Measurements from ENCODE around the gene MED13L.

MED13L gene

DNA sequence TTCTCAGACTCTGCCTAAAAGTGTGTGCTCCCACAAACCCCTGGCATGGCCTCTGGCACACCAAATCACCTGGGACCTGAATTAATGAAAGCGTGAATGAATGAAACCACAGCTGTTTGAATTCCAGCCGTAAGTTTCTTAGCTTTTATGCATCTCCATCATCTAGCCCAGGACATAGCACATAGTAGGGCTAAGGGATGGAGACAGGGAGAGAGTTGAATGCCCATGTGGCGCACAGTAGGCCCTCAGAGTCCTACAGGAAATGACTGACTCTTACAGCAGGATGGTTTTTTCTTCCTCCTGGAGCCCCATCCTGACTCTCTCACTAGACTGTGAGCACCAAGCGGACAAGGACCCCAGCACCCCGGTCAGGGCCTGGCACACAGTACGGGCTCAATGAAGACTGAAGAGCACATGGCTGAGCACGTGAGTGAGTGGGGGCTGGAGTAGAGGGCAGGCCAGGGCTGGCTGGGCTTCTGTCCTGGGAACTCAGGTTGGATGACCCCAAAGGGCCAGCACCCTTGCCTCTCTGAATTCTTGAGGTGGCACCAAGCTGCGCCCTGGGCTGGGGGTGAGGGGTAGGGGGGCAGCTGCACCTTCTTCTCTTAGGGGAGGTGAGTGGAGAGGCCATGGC is 351.3 kb downstream of the MED13L start:
- peaks cover 18% of the 10 kb centered on the region for H3K27me3 ChIP-seq (ENCODE audit: insufficient read depth, low read depth, severe bottlenecking)
- H3K9me3 ChIP-seq (ENCODE audit: severe bottlenecking), result peaks cover 12% of the 10 kb centered on the region
- no peaks in the 10 kb centered on the region for H3K36me3 ChIP-seq
- H3K27ac ChIP-seq, result no peak overlapping the region
- no peak for DNase-seq
- TF ChIP-seq, protein P1, sequence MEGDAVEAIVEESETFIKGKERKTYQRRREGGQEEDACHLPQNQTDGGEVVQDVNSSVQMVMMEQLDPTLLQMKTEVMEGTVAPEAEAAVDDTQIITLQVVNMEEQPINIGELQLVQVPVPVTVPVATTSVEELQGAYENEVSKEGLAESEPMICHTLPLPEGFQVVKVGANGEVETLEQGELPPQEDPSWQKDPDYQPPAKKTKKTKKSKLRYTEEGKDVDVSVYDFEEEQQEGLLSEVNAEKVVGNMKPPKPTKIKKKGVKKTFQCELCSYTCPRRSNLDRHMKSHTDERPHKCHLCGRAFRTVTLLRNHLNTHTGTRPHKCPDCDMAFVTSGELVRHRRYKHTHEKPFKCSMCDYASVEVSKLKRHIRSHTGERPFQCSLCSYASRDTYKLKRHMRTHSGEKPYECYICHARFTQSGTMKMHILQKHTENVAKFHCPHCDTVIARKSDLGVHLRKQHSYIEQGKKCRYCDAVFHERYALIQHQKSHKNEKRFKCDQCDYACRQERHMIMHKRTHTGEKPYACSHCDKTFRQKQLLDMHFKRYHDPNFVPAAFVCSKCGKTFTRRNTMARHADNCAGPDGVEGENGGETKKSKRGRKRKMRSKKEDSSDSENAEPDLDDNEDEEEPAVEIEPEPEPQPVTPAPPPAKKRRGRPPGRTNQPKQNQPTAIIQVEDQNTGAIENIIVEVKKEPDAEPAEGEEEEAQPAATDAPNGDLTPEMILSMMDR (IDR thresholded peaks at IDR 0.05; ENCODE audit: low read depth, low read length), result no peak
- H3K4me3 ChIP-seq (ENCODE audit: low read depth, low read length), result no peak overlapping the region

DNA sequence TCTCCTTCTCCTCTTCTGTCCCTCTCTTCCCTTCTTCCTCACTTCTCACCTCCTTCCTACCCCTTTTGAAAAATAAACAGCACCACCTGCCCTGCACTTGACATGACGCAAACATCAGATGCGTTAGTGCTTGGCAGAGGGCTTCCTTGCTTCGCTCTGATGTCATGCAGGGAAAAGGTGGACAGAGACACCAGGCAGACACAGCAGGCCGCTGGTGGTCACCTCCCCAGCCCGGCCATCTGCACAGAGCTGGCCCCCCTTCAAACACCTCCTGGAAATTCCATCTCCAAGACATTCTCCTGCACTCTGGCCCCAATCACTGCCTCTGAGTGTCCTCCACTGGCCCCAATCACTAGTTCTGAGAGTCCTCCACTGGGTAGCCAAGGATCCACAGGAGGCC is 353.6 kb downstream of the MED13L start:
- H3K27me3 ChIP-seq (ENCODE audit: insufficient read depth, low read depth, severe bottlenecking), result peaks cover 22% of the 10 kb centered on the region
- no peak overlapping the region for H3K27ac ChIP-seq
- no peaks in the 10 kb centered on the region for H3K36me3 ChIP-seq
- TF ChIP-seq, protein P1 (IDR thresholded peaks at IDR 0.05; ENCODE audit: low read depth, low read length), result no peak
- H3K9me3 ChIP-seq (ENCODE audit: severe bottlenecking), result peaks cover 12% of the 10 kb centered on the region
- H3K4me3 ChIP-seq (ENCODE audit: low read depth, low read length), result no peak overlapping the region
- DNase-seq, result no peak

DNA sequence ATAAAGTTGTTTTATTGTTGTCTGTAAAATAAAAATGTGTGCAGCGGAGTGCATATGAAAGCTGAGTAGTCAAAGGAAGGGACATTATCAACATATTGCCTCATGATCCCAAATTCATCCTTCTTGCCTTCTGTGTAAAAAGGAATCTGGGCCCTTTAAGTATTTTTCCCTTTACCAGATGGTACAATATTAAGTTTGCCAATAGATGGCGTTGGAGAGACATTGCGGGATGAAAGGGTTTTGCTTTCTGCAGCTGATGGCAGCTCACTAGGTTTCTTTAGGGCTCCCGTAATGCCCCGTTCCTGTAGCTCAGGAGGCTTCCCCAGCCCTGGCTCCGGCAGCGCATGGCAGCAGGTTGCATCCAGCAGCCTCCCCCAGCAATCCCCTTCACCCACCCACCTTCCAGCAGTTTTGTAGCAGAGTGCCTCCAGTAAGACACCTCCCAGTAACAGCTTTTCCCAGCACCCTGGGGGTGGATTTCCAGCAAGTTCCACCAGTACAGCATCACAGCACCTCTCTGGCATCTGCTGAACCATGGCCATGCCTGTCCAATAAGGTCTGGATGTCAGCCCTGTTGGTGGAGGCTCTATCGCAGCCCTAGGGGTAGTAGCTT is 354.4 kb downstream of the MED13L start:
- TF ChIP-seq, protein P1 (IDR thresholded peaks at IDR 0.05; ENCODE audit: low read depth, low read length), result peak; percentile 22
- Histone ChIP-seq H3K4me3 (ENCODE audit: low read depth, low read length) (no peak overlapping the region), H3K36me3 (no peaks in the 10 kb centered on the region), H3K27me3 (ENCODE audit: insufficient read depth, low read depth, severe bottlenecking) (peaks cover 26% of the 10 kb centered on the region), H3K9me3 (ENCODE audit: severe bottlenecking) (peaks cover 12% of the 10 kb centered on the region), H3K27ac (no peak overlapping the region)
- no peak for DNase-seq

GRCh38 chr12:115920395-115921183 is 356.9 kb downstream of the MED13L start:
- Histone ChIP-seq H3K4me3 (ENCODE audit: low read depth, low read length) (no peak overlapping the region), H3K27ac (no peak overlapping the region), H3K36me3 (no peaks in the 10 kb centered on the region), H3K9me3 (ENCODE audit: severe bottlenecking) (peaks cover 12% of the 10 kb centered on the region), H3K27me3 (ENCODE audit: insufficient read depth, low read depth, severe bottlenecking) (peaks cover 28% of the 10 kb centered on the region)
- no peak for DNase-seq
- TF ChIP-seq, protein P1 (IDR thresholded peaks at IDR 0.05; ENCODE audit: low read depth, low read length), result no peak

- TF ChIP-seq, protein P1 (IDR thresholded peaks at IDR 0.05; ENCODE audit: low read depth, low read length), result no peak
- peaks cover 19% of the 10 kb centered on the region for H3K27me3 ChIP-seq (ENCODE audit: insufficient read depth, low read depth, severe bottlenecking)
- H3K9me3 ChIP-seq (ENCODE audit: severe bottlenecking), result peaks cover 12% of the 10 kb centered on the region
- DNase-seq, result no peak
- no peak overlapping the region for H3K27ac ChIP-seq
- H3K36me3 ChIP-seq, result no peaks in the 10 kb centered on the region
- no peak overlapping the region for H3K4me3 ChIP-seq (ENCODE audit: low read depth, low read length)
Observed at GRCh38 chr12:115918763-115919162, 358.7 kb downstream of the MED13L start.
